ENCODE results near the gene AMH.

Gene AMH

DNA sequence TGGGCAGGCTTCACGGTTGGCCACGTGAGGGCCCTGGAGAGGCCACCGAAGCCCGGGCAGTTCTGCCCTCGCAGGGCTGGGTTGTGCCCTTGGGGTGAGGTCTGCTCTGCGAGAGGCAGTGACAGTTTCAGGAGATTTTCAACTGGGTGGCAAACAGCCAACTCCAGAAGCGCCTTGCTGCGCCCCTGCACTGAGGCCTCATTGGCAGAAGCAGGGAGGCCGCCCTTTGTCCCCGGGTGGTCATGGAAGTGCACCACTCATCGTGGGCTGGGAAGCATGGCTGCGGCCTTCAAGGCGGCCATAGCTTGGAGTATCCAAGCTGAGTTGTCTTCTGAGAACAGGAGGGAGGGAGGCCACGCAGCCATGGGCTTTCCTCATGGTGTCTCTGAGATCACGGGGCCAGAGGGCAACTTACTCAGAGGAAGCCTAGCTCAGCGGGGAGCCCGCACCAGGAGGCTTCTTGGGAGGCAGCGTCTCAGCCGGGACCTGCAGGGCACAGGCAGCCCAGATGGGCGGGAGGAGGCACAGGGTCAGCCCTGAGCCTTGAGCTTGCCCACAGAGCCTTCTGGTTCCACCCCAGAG is 27.8 kb upstream of the AMH start:
- DNase-seq (ENCODE audit: low read depth) = no peak

DNA sequence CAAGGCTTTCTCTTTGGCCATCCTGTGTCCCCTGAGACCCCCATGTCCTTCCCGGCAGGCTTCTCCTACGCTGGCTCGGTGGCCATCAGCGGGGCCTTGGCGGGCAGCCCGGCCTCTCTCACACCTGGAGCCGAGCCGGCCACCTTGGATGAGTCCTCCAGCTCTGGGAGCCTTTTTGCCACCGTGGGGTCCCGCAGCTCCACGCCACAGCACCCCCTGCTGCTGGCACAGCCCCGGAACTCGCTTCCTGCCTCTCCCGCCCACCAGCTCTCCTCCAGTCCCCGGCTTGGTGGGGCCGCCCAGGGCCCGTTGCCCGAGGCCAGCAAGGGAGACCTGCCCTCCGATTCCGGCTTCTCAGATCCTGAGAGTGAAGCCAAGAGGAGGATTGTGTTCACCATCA is 27.2 kb upstream of the AMH start:
- DNase-seq (ENCODE audit: low read depth) = no peak

DNA sequence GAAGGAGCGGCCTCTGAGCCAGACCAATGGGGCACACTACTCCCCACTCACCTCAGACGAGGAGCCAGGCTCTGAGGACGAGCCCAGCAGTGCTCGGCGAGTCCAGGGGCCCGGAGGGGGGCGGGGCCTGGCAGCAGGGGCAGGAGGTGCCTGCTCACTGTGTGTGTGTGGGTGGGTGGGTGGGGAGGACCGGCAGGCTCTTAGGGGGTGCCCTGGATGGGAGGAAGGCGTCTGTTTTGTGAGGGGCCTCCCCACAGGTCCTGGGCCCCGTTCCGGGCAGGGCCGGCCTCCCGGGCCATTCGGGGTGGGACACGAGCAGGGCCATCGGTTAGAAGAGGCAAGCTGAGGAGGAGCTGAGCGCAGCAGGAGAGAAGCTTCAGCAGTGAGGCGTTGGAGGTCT is 25.7 kb upstream of the AMH start:
- DNase-seq (ENCODE audit: low read depth) = no peak

DNA sequence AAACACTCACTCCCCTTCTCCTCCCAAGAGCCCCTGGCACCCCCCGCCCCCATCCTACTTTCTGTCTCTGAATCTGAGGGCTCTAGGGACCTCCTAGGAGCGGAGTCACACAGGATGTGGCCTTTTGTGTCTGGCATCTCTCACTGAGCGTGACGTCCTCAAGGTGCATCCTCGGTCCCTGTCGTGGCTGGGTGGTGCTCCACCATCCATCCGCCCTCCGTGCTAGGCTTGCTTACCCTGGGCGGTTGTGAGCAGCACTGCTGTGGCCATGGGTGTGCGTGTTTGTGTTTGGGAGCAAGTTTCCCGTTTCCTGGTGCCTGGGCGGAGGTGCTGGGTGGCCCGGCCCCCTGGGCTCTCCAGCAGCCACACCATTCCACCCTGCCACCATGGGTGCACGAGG is 25.2 kb upstream of the AMH start:
- DNase-seq (ENCODE audit: low read depth) = no peak

DNA sequence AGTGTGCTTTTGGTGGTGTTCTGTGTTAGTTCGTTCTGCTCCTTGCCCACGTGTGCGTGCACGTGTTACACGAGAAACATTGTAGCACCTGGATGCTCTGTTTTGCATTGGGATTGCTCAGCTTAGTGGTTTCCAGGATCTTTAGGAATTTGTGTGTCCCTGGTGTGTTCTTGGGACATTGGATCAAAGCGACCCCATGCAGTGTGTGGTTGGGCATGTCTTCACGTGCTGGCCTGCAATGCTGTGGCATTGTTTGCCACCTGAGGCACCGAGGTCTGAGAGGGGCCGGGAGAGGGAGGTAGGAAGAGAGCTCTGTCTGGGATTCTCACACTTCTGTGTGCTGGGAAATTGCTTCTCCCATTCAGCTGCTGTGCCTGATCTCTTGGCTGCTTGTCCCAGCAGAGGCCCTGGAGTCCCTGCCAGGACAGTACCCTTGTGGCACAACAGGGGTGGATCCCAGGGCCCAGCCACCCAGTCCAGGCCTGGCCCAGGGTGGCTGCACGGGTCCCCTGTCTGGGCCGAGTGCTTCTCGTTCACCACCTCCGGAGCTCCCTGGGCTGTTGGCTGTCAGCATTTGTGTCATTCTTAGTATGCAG is 24.3 kb upstream of the AMH start:
- DNase-seq (ENCODE audit: low read depth) = no peak

DNA sequence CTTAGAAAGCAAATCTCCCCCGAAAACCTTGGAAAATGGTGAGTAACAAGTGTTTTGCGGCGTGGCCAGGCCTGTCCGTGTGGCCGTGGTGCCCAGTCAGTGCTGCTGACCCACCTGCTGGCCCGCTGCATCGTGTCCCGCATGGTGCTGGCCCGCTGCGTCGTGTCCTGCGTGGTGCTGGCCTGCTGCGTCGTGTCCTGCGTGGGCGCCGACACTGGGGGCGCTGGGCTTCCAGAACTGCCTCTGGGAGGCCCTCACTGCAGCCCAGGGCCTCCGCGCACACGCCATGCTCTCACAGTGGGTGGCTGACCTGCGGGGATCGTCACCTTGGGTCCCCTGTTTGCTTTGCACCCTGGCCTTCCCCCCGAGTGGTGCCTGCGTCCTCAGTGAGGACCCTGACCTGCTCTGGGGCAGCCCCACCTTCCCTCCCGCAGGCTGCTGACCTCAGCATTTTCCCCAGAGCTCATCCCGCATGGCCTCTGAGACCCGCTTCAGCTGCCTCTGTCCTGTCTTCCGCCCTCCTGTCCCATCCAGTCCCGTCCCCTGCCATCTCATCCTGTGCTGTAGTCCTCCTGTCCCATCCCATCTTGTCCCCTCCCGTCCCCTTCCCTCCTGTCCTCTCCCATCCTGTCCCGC is 23.6 kb upstream of the AMH start:
- DNase-seq (ENCODE audit: low read depth) = no peak

DNA sequence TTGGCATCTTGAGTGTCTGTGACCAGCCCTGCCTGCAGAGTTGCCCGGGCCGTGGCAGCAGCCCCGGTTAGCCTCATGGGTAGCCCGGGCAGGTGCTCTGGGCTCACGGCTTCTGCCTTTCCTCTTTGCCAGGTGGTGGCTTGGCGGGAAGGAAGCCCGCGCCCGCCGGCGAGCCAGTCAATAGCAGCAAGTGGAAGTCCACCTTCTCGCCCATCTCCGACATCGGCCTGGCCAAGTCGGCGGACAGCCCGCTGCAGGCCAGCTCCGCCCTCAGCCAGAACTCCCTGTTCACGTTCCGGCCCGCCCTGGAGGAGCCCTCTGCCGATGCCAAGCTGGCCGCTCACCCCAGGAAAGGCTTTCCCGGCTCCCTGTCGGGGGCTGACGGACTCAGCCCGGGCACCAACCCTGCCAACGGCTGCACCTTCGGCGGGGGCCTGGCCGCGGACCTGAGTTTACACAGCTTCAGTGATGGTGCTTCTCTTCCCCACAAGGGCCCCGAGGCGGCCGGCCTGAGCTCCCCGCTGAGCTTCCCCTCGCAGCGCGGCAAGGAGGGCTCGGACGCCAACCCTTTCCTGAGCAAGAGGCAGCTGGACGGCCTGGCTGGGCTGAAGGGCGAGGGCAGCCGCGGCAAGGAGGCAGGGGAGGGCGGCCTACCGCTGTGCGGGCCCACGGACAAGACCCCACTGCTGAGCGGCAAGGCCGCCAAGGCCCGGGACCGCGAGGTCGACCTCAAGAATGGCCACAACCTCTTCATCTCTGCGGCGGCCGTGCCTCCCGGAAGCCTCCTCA is 22.9 kb upstream of the AMH start:
- no peak for DNase-seq (ENCODE audit: low read depth)

DNA sequence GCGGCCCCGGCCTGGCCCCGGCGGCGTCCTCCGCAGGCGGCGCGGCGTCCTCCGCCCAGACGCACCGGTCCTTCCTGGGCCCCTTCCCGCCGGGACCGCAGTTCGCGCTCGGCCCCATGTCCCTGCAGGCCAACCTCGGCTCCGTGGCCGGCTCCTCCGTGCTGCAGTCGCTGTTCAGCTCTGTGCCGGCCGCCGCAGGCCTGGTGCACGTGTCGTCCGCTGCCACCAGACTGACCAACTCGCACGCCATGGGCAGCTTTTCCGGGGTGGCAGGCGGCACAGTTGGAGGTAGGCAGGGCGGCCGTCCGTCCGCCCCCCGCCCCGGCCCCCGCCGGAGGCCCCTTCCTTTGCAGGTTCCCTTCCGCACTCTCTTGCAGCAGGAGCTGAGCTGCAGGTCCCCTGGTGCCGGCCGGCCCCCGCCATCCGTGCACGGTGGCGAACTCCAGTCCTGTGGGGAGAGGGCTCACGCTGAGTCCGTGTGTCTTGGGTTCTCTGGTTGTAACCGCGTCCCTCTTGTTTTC is 22.2 kb upstream of the AMH start:
- no peak for DNase-seq (ENCODE audit: low read depth)

DNA sequence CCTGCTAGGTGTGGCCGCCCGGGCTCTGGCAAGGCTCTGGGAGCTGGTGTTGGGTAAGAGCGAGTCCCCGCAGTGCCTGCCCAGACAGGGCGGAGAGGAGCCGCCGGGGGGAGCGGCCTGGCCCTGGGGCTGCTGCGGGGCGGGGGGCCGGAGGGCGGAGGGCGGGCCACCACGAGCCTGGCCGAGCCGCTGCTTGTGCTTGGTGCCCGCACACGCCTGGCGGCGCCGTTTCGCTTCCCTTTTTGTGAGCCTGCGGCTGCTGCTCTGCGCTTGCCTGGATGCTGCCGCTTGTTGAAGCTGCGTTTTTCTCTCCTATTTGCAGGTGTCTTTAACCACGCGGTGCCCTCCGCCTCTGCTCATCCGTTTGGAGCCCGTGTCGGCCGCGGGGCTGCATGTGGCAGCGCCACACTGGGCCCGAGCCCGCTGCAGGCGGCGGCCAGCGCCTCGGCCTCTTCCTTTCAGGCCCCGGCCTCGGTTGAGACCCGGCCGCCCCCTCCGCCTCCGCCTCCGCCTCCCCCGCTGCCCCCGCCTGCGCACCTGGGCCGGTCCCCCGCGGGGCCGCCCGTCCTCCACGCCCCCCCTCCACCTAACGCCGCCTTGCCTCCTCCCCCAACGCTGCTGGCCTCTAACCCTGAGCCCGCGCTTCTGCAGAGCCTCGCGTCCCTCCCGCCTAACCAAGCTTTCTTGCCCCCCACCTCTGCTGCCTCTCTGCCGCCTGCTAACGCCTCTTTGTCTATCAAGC is 21.5 kb upstream of the AMH start:
- no peak for DNase-seq (ENCODE audit: low read depth)

DNA sequence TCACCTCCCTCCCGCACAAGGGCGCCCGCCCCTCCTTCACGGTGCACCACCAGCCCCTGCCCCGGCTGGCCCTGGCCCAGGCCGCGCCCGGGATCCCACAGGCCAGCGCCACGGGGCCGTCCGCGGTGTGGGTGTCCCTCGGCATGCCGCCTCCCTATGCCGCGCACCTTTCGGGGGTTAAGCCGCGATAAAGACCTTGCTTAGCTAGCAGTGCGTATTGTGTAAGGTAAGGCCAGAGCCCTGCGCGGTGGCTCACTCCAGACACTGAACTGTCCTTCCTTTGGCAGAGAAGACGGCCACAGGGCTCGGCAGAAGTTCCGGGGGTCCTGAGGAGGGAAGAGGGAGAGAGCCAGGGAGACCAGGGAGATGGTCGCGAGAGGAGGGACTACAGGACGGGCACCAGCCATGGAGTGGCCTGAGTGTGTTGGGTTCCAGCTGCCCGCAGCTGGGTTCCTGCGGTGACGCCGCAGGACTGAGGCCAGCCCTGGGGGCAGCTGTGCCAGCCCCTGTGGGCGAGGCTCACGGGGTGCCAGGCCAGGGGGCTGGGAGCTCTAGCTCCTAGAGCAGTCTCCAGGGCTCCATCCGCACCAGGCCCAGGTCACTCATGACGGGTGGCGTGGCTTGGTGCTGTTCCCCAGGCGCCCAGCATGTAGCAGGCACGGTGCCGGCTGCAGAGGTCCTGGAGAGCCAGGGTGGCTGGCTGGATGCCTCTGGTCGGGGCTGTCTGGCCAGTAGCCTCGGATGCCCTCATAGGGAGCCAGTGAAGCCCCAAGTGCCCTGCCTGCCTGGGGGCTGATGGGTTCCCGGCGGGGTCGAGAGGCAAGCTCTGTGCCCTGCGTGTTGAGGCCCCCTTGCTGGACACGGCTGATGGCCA is 20.7 kb upstream of the AMH start:
- no peak for DNase-seq (ENCODE audit: low read depth)

DNA sequence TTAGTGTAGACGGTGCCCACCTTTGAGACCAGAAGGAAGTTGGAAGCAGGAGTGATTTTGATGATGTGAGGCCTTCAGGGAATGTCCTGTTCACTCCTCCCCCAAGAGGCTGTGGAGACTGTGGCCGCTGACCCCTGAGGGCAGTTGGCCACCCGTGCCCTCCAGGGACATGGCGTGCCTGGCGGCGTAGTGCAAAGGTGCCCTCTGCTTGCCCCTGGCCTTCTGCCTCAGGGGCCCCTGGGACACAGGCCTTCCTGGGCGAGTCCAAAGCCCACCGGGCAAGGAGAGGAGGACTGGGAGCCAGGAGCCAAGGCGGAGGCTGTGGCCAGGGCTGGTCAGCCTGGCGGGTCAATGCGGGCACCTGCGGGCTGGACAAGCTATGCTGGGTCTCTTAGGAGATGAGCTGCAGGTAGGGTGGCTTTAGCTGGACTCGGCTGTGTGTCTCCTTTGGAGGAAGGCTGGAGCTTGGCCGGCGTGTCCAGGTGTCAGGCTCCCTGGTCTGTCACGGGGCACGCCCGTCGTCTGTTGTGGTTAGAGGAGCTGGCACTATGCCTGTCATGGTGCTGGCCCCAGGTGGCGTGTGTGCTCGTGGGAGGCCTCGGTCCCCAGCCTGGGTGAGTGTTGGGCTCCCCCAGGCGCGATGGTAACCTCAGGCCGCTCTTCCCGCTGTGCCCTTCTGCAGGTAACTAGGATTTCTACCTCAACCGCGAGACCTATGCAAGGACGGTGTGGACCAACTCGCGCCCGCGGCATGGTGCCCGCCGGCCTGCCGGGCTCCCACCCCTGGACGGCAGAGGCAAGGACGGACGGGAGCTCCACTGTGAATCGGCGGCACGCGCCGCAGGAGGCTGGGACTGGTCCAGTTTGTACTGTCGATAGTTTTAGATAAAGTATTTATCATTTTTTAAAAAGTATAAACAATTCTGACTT is 19.8 kb upstream of the AMH start:
- no peak for DNase-seq (ENCODE audit: low read depth)

DNA sequence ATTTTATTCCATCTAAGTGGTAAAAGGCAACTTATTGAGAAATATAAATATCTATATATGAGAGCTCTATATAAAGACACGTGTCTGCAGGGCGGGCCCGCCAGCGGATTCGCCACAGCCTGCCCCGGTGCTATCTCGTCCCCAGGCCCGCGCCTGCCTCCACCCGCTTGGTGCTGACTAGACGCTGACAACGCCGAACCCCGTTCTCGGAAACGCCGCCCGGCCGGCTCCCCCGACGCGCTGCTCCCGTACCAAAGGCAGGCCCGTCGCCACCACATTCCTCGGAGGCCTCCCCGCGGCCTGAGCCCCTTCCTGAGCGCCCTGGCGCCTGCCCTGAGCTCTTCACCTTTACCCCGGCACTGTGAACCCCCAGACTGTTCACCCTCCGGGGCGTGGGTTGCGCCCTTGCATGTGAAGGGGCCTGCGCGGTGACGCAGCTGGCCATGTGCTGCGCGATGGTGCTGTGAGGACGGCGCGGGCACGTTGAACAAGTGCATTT is 19.0 kb upstream of the AMH start:
- no peak for DNase-seq (ENCODE audit: low read depth)

DNA sequence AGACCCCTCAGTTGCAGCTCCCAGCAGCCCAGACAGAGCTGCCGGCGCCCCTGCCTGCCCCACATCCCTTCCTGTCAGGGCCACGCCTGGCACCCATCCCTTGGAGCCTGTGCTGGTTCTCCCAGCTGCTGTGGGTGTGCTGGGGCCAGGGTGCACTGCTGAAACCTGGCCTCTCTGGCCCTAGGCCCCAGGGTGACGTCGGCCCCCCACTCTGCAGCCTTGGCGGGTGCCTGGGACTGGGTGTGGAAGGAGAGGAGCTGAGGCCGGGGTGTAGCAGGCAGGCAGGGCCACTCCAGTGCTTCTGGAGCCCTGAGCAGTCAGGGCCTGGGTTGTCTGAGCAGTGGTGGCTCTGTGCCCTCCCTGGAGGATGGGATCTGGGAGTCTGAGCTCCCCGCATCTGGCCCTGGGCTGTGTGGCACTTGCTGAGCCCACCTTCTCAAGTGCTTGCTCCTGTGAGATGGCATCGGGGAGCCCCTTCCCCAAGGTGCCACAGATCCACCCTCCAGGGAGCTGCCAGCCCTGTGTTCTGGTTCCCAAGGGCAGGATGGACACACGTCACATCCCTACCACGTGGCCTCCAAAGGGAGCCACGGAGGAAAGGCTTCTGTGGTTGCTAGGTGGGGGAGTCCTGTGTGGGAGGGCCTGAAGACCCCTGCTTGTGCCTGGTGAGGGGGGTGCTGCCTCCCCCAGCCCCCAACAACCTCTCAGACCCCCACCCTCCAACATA is 18.2 kb upstream of the AMH start:
- DNase-seq (ENCODE audit: low read depth) = no peak

DNA sequence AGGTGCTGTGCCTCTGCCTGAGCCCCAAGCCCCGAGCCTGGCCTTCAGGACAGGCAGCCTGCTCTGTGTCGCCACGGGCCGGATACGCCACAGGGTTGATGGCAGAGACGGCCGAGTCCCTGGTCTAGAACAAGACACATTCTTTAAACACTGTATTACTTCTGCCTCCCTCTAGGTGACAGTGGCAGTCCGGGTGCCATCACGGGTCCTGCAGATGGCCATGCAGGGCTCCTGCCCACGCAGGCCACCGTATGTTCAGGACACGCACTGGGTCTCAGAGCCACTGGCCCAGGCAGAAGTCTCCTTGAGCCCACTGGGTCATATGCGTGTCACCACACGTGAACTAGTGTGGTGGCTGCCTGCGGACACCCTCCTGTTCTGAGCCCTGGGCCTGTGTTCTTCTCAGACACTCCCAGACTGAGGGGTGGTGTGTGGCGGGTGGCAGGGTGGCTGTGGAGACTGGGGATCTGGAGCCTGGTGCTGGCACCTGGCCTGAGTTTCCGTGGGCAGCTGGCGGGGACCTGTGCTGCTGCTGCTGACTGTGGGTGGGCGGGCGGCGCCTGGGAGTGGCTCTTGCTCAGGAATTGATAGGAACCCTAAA is 17.4 kb upstream of the AMH start:
- DNase-seq (ENCODE audit: low read depth) = no peak

DNA sequence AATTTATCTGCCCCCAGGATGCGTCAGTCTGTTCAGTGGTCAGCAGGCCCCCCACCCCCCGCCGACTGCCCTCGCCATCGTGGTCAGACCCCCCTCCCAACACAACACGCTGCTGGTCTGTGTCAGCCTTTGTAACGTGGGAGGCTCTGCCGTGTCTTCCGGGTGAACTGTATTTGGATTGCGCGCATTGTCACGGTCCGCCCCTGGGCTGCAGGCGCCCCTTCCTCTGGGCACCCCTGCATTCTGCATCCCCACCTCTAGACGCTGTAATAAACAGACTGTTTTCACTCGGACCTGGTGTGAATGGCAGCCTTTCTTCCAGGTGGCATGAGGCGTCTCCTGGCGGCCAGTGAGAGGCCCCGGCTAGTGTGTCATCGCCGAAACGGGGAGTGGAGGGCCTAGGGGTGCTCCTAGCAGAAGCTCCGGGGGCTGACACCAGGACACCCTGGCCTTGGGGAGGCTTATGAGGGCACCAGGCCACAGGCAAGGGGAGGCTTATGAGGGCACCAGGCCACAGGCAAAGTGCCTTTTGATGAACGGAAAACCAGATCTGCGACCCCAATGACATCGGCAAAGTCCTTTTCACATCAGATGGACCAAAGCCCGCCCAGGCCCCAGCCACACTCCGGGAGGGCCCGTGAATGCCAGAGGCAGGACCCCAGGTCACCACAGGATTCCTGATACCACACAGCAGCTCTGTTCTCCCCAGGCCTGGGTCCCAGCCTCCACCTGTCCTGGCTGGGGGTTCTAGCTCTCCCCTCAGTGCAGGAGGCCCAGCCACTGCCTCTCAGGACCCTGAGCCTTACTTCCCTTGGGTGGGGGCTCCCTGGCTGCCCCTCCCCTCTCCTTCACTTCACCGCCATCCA is 16.6 kb upstream of the AMH start:
- DNase-seq (ENCODE audit: low read depth) = no peak

DNA sequence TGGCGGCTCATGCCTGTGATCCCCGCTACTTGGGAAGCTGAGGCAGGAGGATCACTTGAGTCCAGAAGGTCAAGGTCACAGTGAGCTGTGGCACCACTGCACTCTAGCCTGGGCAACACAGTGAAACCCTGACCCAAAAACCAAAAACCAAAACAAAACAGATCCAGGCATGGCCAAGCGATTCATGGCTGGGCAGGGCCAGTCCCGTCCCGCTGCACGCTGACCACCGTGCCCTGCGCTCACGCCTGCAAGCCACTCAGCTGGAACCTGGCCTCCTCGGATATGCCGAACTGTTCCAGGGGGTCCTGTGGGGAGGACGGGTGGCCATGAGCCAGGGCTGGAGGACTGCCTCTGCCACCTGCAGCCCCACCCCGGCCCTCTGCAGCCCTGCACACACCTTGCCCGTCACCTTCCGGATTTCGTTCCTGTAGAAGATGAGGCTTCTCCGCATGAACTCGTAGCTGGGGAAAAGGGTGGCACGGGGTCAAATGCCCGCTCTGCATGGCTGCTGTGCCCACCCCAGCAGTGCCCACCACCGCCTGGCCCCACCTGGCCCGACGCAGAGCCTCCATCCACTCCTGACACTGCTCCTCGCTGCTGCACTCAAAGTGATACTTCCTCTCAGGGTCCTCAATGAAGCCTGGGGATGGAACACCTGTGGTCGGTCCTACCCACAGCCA is 15.4 kb upstream of the AMH start:
- DNase-seq (ENCODE audit: low read depth) = no peak

DNA sequence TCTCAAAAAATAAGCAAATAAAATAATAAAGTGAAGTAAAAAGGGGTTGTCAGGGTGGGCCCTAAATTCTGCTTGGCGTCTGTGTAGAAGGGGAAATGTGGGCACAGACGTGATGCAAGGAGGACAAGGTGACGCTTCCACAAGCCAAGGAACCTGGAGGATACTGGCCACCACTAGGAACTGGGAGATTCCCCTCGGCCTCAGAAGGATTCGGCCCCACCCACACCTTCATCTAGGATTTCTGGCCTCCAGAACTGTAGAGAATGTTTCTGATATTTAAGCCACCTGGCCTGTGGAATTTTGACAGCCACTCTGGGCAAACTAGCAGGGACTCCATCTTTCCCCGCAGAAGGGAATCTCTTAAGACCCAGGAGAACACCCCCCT is 14.1 kb upstream of the AMH start:
- no peak for DNase-seq (ENCODE audit: low read depth)
